CD4-positive, alpha-beta T cell treated with Interleukin-4 for 1 hour (primary cell): Measurements from ENCODE around the gene KCTD17.
A peak's percentile ranks its signal among the peaks of the same experiment; 100 is the strongest.

Experiments
- DNase-seq, 2 donors: peaks; one replicate each; pipeline ENCODE4 v3.0.0-alpha.2; 2020 to 2022

The KCTD17 gene

GRCh38 chr22:37051391-37052385 is at the start of gene KCTD17:
Gene KCTD17, plus strand, starts transcription at chr22:37051742. Its CDS starts 19 bp downstream, at chr22:37051761.
- peak; percentile 75 to 76 for DNase-seq

- DNase-seq, result no peak
These were observed 49.7 kb upstream of the KCTD17 start for GRCh38 chr22:37001826-37002225.

- no peak for DNase-seq
These were observed 48.9 kb upstream of the KCTD17 start for GRCh38 chr22:37002633-37003032.

GRCh38 chr22:37007651-37008050 is 43.9 kb upstream of the KCTD17 start:
- no peak for DNase-seq

GRCh38 chr22:37008365-37008764 is 43.2 kb upstream of the KCTD17 start:
- DNase-seq, result no peak

GRCh38 chr22:37009490-37009889 is 42.1 kb upstream of the KCTD17 start:
- no peak for DNase-seq

- DNase-seq, result no peak
These were observed 41.4 kb upstream of the KCTD17 start for GRCh38 chr22:37010174-37010573.

- no peak for DNase-seq
These were observed 40.6 kb upstream of the KCTD17 start for GRCh38 chr22:37010976-37011375.

- no peak for DNase-seq
These were observed 40.1 kb upstream of the KCTD17 start for GRCh38 chr22:37011472-37011871.

GRCh38 chr22:37012262-37012904 is 39.2 kb upstream of the KCTD17 start:
- no peak for DNase-seq

GRCh38 chr22:37012956-37013355 is 38.6 kb upstream of the KCTD17 start:
- DNase-seq, result no peak

- no peak for DNase-seq
These were observed 37.1 kb upstream of the KCTD17 start for GRCh38 chr22:37014415-37014806.

GRCh38 chr22:37014835-37015586 is 36.5 kb upstream of the KCTD17 start:
- no peak for DNase-seq

GRCh38 chr22:37015587-37015878 is 36.0 kb upstream of the KCTD17 start:
- DNase-seq, result no peak

GRCh38 chr22:37016134-37016910 is 35.2 kb upstream of the KCTD17 start:
- DNase-seq, result no peak

- no peak for DNase-seq
These were observed 34.2 kb upstream of the KCTD17 start for GRCh38 chr22:37017356-37017755.

- DNase-seq, result no peak
These were observed 33.3 kb upstream of the KCTD17 start for GRCh38 chr22:37018086-37018814.

- no peak for DNase-seq
These were observed 32.7 kb upstream of the KCTD17 start for GRCh38 chr22:37018815-37019308.

- peak; percentile 36 to 41 for DNase-seq
These were observed 32.0 kb upstream of the KCTD17 start, which contains the start of the genes MPST and TST for GRCh38 chr22:37019309-37020191. Gene MPST, plus strand, starts transcription at chr22:37019742. Its CDS starts 95 bp downstream, at chr22:37019837. Gene TST, minus strand, starts transcription at chr22:37019447. Its CDS starts 715 bp downstream, at chr22:37018732.

- no peak for DNase-seq
These were observed 31.4 kb upstream of the KCTD17 start for GRCh38 chr22:37020192-37020479.

- DNase-seq, result no peak
These were observed 30.5 kb upstream of the KCTD17 start for GRCh38 chr22:37021041-37021440.
